Tibial nerve (tissue), 4 donors: Measurements from ENCODE around the gene ZNF25. TPM values are rescaled to one million over a fixed set of nuclear protein-coding genes. Genes with fewer than 3 reads are reported as not detected.
A peak's percentile ranks its signal among the peaks of the same experiment; 100 is the strongest.

Source experiments
- DNase-seq, 2 donors: peaks; one replicate each; pipeline ENCODE4 v3.0.0-alpha.2; 2019; ENCODE audit warnings: low spot score in 2 of 2
- H3K27ac ChIP-seq, 4 donors: fragments of 200-600 bp; sonication (generic) in 3 of 4; one replicate each; pipeline ENCODE4 v1.5.1; 2017 to 2019; ENCODE audit warnings: mild to moderate bottlenecking in 1 of 4
- H3K27me3 ChIP-seq, 2 donors: fragments of 200-600 bp; sonication (generic) in 1 of 2; one replicate each; pipeline versions ENCODE4 v1.5.1 to v1.6.0; 2017 to 2019
- H3K36me3 ChIP-seq, 3 donors: fragments of 200-600 bp; sonication (generic); one replicate each; pipeline ENCODE4 v1.5.1; 2018 to 2019
- H3K4me1 ChIP-seq, 4 donors: fragments of 200-600 bp; sonication (generic) in 3 of 4; one replicate each; pipeline ENCODE4 v1.5.1; 2017 to 2019
- H3K4me3 ChIP-seq, 4 donors: fragments of 200-600 bp; sonication (generic) in 3 of 4; one replicate each; pipeline ENCODE4 v1.5.1; 2017 to 2019; ENCODE audit warnings: mild to moderate bottlenecking in 1 of 4, moderate library complexity in 1 of 4
- H3K9me3 ChIP-seq, 4 donors: fragments of 200-600 bp; sonication (generic) in 3 of 4; one replicate each; pipeline ENCODE4 v1.5.1; 2017 to 2019
- EP300 ChIP-seq, 2 donors: sonication (generic); formaldehyde crosslinking; IDR thresholded peaks; one replicate each; pipeline ENCODE4 v1.6.1; 2017; ENCODE audit warnings: antibody characterized with exemption in 2 of 2, mild to moderate bottlenecking in 1 of 2
- POLR2A ChIP-seq, 2 donors: fragments of 450-650 bp; IDR thresholded peaks; one replicate each; pipeline ENCODE4 v1.6.1; 2017; ENCODE audit warnings: antibody characterized with exemption in 2 of 2, mild to moderate bottlenecking in 2 of 2, moderate library complexity in 2 of 2
- WGBS, 2 donors: methylation state at CpG; one replicate each; pipeline ENCODE4 v1.1.5; 2018; 5-methylcytosine and 5-hydroxymethylcytosine counted together
- total RNA-seq, 4 donors: library from RNA; depleted of rRNA; stranded (reverse); fragments of >200 nt; gene quantifications; one replicate each; pipeline ENCODE4 v1.1.0, GENCODE V29; 2016
- TF ChIP-seq, protein P1 (sequence below), 5 experiments: fragments of 200-600 bp in 3 of 5; fragments of 450-650 bp in 2 of 5; sonication (generic) in 3 of 5; IDR thresholded peaks; one replicate each; pipeline ENCODE4 v1.5.1; 2016 to 2019; ENCODE audit warnings: antibody characterized with exemption in 5 of 5, mild to moderate bottlenecking in 3 of 5, moderate library complexity in 2 of 5

Gene ZNF25
- total RNA-seq, 4 donors from 2014 or later = 13.8 to 23.2 (median 18.7) TPM

DNA sequence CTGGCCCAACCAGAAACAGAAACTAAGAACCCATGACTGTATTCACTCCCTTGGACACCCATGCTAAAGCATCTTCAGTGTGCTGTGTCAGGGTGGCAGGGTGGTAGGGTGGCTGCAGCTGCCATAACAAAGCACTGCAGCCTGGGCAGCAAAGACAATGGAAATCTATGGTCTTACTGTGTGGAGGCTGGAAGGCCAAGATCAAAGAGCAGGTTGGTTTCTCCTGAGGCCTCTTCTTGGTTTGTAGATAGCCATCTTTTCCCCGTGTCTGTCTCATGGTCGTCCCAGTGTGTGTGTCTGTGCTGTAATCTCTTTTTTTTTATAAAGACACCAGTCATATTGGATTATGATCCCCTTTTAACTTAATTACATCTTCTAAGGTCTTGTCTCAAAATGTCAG, 15.2 kb upstream of the ZNF25 start:
- Histone ChIP-seq H3K27ac (no peak overlapping the region), H3K4me1 (no peaks in the 10 kb centered on the region), H3K27me3 (no peaks in the 10 kb centered on the region), H3K36me3 (no peaks in the 10 kb centered on the region), H3K9me3 (no peaks in the 10 kb centered on the region), H3K4me3 (no peak overlapping the region)
- TF ChIP-seq POLR2A (IDR thresholded peaks at IDR 0.05) (no peak), EP300 (IDR thresholded peaks at IDR 0.05) (no peak)
- TF ChIP-seq, protein P1, sequence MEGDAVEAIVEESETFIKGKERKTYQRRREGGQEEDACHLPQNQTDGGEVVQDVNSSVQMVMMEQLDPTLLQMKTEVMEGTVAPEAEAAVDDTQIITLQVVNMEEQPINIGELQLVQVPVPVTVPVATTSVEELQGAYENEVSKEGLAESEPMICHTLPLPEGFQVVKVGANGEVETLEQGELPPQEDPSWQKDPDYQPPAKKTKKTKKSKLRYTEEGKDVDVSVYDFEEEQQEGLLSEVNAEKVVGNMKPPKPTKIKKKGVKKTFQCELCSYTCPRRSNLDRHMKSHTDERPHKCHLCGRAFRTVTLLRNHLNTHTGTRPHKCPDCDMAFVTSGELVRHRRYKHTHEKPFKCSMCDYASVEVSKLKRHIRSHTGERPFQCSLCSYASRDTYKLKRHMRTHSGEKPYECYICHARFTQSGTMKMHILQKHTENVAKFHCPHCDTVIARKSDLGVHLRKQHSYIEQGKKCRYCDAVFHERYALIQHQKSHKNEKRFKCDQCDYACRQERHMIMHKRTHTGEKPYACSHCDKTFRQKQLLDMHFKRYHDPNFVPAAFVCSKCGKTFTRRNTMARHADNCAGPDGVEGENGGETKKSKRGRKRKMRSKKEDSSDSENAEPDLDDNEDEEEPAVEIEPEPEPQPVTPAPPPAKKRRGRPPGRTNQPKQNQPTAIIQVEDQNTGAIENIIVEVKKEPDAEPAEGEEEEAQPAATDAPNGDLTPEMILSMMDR (IDR thresholded peaks at IDR 0.05) = no peak
- DNase-seq = no peak
- 91% methylated on average over 2 of the region's 2 CpGs for WGBS, 2 donors

DNA sequence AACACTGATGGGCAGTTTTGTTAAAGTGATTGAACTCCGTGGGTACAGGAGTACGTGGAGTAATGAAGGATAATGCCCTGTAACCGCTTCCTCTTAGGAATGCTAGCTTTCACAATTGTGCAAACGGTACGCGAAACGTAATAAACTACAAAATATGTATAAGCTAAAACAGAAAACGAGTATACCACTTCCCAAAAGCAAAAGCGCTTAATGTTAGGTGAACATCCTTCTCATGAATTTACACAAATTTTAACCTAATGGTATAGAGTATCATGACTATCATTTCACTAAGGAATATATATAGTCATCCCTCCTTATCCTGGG, 395 bp upstream of the ZNF25 start:
- H3K36me3 ChIP-seq = no peaks in the 10 kb centered on the region
- no peak for DNase-seq
- H3K27ac ChIP-seq = peak overlapping the region in 3 of 4 donors; percentile 75 to 99 (median 95)
- WGBS, 2 donors = 10% methylated on average over 9 of the region's 9 CpGs
- H3K4me1 ChIP-seq = peaks cover 0 to 13% (median 3%) of the 10 kb centered on the region in 4 donors
- TF ChIP-seq EP300 (IDR thresholded peaks at IDR 0.05) (no peak), POLR2A (IDR thresholded peaks at IDR 0.05) (no peak)
- TF ChIP-seq, protein P1 (IDR thresholded peaks at IDR 0.05) = no peak
- H3K4me3 ChIP-seq = peak overlapping the region; percentile 38 to 94 (median 88)
- H3K9me3 ChIP-seq = no peaks in the 10 kb centered on the region
- H3K27me3 ChIP-seq = no peaks in the 10 kb centered on the region

GRCh38 chr10:37975401-37975991, 951 bp downstream of the ZNF25 start:
- Histone ChIP-seq H3K27ac (peak overlapping the region; percentile 95 to 99 (median 98)), H3K36me3 (peaks cover 0 to 12% (median 0%) of the 10 kb centered on the region in 3 donors), H3K27me3 (no peaks in the 10 kb centered on the region), H3K9me3 (no peaks in the 10 kb centered on the region), H3K4me3 (peak overlapping the region; percentile 87 to 94 (median 89)), H3K4me1 (peaks cover 0 to 13% (median 3%) of the 10 kb centered on the region in 4 donors)
- TF ChIP-seq EP300 (IDR thresholded peaks at IDR 0.05) = no peak
- no peak for TF ChIP-seq POLR2A (IDR thresholded peaks at IDR 0.05)
- TF ChIP-seq, protein P1 (IDR thresholded peaks at IDR 0.05) = no peak
- DNase-seq = peak in 1 of 2 donors; percentile 7
- 13 to 21% methylated on average over 5 of the region's 5 CpGs for WGBS, 2 donors

DNA sequence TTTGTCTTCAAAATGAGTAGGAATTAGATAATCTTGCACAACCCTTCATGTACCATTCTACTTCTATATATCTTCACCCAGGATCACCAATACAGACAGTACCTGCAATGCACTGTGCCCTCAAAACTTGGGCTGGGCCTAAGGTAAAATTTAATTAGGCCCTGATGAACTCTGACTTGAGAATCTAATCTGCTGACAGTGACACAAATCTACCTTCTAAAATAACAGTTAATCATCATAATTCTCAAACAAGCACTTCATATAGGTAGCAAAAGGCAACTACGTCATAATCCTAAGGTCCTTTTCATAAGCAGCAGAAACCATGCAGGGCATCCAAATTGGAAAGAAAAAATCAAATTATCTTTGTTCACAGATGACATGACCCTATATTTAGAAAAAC, 4.1 kb downstream of the ZNF25 start:
- H3K27ac ChIP-seq = no peak overlapping the region
- no peaks in the 10 kb centered on the region for H3K27me3 ChIP-seq
- DNase-seq = no peak
- H3K4me3 ChIP-seq = no peak overlapping the region
- TF ChIP-seq EP300 (IDR thresholded peaks at IDR 0.05) (no peak), POLR2A (IDR thresholded peaks at IDR 0.05) (no peak)
- TF ChIP-seq, protein P1 (IDR thresholded peaks at IDR 0.05) = no peak
- peaks cover 0 to 13% (median 3%) of the 10 kb centered on the region in 4 donors for H3K4me1 ChIP-seq
- 97 to 100% methylated on average over 1 of the region's 1 CpG for WGBS, 2 donors
- no peaks in the 10 kb centered on the region for H3K9me3 ChIP-seq
- H3K36me3 ChIP-seq = peaks cover 0 to 41% (median 0%) of the 10 kb centered on the region in 3 donors

DNA sequence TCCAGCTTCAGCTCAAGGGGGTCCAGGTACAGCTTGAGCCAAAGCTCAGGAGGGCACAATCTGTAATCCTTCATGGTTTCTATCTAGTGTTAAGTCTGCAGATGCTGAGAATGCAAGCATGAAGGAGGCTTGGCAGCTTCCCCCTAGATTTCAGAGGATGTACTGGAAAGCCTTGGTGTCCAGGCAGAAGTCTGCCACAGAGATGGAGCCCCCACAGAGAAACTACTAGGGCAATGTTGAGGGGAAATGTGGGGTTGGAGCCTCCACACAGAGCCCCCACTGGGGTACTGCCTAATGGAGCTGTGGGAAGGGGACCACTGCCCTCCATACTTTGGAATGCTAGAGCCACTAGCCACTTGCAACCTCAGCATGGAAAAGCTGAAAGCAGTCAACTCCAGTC, 11.4 kb downstream of the ZNF25 start:
- Histone ChIP-seq H3K4me3 (no peak overlapping the region), H3K36me3 (peaks cover 0 to 88% (median 0%) of the 10 kb centered on the region in 3 donors), H3K4me1 (no peaks in the 10 kb centered on the region), H3K9me3 (peaks cover 0 to 19% (median 0%) of the 10 kb centered on the region in 4 donors), H3K27me3 (no peaks in the 10 kb centered on the region), H3K27ac (no peak overlapping the region)
- no peak for DNase-seq
- no peak for TF ChIP-seq POLR2A (IDR thresholded peaks at IDR 0.05)
- TF ChIP-seq EP300 (IDR thresholded peaks at IDR 0.05) = no peak
- TF ChIP-seq, protein P1 (IDR thresholded peaks at IDR 0.05) = no peak
